ENCODE measurements around the gene SLAMF9.

GRCh38 chr1:159990005-159990404 lies 36.0 kb upstream of the SLAMF9 start:
- TF ChIP-seq CTCF (conservative IDR thresholded peaks at IDR 0.05) (no peak), EZH2 (IDR thresholded peaks at IDR 0.05; ENCODE audit: low read depth) (no peak)
